Hepatic stellate cell (primary cell): ENCODE data around the gene DIRAS1.
"Not testable (repeated sequence)": the region's sequence is repeated elsewhere in the genome, so short reads cannot be mapped to it uniquely, and the experiment has no call there.

ENCODE experiments used
- DNase-seq: peaks from one replicate; pipeline ENCODE4 v3.0.0; 2011; ENCODE audit warnings: low spot score

DIRAS1 gene

DNA sequence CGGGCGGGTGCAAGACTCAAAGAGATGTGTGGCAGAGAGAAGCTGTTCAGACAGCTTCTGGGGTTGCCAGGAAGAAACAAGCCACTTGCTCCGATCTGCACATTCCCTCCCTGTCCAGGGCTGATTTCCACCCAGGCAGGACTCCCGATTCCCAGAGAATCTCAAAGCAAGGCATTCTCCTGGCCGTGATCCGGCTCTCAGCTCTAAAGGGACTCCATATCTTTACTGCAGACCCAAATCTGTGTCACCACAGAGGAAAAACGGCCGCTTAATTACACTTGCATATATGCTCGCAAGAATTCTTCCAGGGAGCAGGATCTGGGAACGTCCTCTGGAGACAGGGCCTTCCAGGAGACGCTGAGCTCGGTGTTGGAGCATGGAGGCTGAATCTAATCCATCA is 44.3 kb downstream of the DIRAS1 start:
- no peak for DNase-seq

DNA sequence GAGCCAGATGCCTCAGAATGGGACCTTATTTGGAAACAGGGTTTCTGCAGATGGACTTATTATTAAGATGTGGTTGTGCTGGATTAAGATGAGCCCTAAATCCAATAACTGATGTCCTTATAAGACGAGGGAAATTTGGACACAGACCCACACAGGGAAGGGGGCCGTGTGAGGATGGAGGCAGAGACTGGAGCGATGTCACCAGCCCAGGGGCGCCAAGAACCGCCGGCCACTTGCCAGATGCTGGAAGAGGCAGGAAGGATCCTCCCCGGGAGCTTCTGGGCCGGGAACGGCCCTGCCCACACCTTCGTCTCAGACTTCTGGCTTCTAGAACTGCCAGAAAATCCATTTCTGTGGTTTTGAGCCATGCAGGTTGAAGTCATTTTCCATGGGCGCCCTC is 45.3 kb downstream of the DIRAS1 start:
- no peak for DNase-seq

DNA sequence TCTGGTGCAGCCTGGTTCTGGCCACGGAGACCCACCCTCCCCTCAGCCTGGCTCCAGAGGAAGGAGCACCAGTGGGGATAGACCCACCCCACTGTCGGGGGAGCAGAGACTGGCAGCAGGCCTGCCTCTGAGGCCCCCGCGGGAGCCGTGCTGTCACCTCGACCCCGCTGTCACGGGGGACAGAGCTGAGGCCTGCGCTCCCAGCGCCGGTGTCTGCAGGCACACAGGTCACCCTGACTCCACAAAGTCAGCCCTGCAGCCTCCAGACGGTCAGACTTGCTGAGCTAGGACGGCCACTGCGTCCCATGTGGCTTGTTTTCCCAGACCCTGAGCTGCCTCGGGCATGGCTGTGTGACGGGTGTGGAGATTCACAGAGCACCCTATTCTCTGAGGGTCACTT is 51.0 kb downstream of the DIRAS1 start:
- DNase-seq = no peak

DNA sequence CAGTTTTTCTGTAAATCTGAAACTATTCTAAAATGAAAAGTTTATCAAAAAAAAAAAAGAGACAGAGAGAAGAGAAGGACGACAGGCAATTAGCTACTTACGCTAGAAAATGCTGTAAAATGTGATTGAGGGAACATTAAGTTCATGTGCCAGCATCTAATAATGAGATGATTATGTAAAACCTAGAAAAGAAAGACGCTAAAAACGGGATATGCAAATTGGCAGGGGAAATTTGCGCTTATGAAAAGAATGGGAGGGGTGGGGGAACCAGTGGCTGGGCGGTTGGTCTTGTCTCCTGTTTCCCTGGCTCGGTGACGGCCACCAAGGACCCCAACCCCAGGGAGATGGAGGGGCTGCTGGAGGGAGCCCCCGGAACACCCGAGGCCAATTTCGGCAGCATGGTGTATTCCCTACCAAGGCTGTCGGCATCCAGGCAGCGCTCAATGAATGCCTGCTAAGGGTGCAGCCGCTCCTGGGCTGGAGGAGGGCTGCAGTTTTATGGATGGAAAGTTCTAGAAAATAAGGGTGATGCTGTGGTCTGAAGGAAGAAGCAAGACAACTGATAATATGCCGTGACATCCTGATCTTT is 52.9 kb downstream of the DIRAS1 start:
- DNase-seq = no peak

DNA sequence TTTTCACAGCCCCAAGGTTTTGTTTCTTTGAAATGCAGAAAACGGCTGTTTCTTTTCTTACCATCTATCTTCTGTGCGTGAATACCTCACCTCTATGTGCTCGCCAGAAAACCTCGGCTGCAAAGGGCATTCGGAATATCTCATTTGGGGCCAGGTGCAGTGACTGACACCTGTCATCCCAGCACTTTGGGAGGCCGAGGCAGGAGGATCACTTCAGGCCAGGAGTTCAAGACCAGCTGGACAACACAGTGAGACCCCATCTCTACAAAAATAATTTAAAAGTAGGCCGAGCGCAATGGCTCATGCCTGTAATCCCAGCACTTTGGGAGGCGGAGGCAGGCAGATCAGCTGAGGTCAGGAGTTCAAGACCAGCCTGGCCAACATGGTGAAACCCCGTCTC is 53.8 kb downstream of the DIRAS1 start:
- DNase-seq = not testable (repeated sequence)

DNA sequence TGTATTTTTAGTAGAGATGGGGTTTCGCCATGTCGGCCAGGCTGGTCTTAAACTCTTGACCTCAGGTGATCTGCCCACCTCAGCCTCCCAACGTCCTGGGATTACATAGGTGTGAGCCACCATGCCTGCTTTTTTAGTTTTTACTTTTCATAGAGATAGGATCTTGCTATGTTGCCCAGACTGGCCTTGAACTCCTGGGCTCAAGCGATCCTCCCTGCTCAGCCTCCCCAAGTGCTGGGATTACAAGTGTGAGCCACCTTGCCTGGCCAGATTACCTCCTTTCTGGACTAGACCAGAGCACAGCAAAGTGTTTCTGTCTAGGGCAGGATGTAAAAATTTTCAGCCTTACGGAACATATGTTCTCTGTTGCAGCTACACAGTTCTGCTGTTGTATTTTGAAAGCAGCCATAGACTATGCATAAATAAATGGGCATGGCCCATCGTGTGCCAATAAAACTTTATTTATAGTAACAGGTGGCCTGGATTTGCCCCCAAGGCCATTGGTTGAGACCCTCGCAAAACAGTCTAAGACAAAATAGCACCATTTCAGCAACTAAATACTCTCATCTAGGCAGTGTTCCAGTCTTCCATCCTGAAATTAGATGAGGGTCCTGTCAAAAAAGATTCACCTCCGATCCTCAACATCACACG is 54.7 kb downstream of the DIRAS1 start:
- DNase-seq = no peak

DNA sequence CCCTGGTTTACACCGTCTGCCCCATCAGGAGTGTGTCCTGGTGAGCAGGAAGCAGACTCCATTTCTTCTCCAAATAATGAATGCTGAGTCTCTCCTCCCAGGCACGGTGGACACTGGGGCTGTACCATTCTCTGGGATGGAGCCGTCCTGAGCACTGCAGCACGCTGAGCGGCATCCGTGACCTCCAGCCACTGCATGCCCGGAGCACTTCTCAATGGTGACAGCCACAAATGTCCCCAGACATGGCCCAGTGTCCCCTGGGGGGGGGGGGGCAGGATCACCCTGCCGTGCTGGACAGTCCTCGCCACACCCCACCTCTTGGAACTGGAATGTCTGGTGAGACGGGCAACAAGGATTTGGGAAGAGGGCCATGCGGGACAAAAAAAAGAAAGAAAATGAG is 56.1 kb downstream of the DIRAS1 start:
- no peak for DNase-seq
